GM12892 (cell line): ENCODE data around the gene ZNF418.

Source experiments
- POLR2A ChIP-seq: IDR thresholded peaks from 2 replicates; pipeline ENCODE4 v1.6.1; 2011; ENCODE audit warnings: low read depth, low read length, control low read depth
- POLR2AphosphoS5 ChIP-seq: IDR thresholded peaks from 2 replicates; pipeline ENCODE4 v1.6.1; 2011; ENCODE audit warnings: low read depth, low read length, control low read depth

DNA sequence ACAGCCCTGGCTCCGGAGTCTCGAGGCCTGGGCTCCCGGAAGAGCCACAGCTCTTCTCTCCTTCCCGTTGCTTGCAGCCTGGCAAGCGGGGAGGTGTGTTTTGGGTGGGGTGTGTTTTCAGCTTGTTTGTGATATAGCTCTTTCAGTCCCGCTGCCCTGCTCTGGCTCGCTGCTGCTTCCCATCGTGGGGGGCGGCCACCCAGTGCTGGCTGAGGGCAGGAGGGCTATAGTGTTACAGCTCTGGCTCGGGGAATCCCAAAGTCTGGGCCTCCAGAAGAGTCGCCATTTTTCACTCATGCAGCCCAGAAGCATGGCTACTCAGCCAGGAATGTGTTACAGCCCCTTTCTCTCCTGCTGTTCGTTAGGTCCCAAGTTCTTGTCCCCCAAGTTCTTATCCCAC is 14.5 kb upstream of the ZNF418 start:
- no peak for TF ChIP-seq POLR2AphosphoS5
- TF ChIP-seq POLR2A = no peak
